Stimulated activated CD4-positive, alpha-beta T cell treated with anti-CD3 and anti-CD28 coated beads, Interleukin-4, amount 100 ng/mL, for 24 hours (primary cell): Measurements from ENCODE around the gene PIM3.
"Not testable (repeated sequence)": the region's sequence is repeated elsewhere in the genome, so short reads cannot be mapped to it uniquely, and the experiment has no call there.

Experiments used
- DNase-seq: peaks from one replicate; pipeline ENCODE4 v3.0.0-alpha.2; 2020

PIM3 gene

DNA sequence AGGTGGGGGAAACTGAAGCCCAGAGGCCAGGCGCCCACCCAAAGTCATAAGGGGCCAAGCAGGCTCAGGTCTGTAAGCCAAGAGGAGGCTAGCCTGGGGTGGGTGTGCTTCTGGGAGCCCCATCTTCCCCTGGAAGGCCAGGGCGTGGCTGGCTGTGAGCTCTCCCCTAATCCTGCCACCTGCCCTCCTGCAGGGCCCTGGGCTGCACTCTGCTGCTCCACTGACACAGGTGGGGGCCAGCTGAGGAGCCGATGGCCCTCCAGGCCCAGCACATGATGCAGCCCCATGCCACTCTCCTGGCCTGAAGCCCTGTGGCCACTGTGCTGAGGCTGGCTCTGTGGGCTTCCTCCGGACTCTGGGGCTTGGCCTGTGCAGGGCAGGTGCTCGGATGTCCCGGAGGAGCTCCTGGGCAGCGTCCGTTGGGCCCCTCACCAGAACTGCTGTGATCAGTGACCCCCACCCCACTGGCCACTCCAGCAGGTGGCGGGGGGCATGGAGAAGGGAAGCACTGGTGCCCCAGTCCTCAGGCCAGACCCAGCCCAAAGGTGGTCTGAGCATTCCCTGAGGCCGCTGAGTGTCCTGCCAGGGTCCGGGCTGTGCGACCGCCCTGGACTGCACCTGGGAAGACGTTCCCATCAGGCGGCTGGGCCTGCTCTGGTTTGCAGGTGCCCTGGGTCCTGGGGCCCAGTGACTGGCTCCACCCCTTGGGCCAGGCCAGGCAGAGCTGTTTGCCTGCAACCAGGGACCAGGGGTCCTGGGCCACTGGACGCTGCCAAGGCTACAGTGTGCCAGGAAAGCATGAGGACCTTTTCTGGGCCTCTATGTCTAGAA lies 8.5 kb downstream of the PIM3 start:
- peak; percentile 9 for DNase-seq

- DNase-seq: peak; percentile 6
Observed at GRCh38 chr22:49969751-49970527, 9.4 kb downstream of the PIM3 start.

DNA sequence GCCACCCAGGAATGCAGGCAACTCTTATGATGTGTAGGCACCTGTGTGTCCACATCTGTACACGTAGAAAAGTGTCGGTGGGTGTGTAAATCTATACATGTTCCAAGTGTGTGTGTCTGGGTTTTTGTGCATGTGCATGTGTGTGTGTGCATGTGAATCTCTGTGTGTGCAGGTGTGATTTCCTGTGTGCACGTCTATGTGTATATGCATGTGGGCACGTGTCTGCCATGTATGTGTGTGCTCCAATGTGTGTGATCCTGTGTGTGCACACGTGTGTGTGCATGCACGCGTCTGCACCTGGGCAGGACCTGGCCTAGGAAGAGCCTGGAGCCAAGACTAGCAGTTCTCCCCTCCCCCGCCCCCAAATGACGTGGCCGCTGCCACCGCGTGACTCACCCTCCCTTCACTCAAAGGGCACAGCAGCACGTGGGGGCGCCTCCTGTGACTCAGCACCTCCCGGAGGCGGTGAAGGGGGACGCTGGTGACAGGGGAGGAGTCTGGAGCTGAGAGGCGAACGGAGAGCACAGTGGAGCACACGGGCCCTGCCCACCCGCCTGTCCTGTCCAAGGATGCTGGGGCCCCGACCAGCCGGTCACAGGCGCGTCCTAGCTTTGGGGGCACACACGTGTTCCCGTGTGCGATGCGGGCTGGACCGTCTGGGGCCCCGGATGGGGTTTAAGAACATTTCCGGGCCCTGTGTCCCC lies 10.1 kb downstream of the PIM3 start:
- peak; percentile 98 for DNase-seq

GRCh38 chr22:49971232-49972162 lies 10.9 kb downstream of the PIM3 start:
- DNase-seq: peak; percentile 74

DNA sequence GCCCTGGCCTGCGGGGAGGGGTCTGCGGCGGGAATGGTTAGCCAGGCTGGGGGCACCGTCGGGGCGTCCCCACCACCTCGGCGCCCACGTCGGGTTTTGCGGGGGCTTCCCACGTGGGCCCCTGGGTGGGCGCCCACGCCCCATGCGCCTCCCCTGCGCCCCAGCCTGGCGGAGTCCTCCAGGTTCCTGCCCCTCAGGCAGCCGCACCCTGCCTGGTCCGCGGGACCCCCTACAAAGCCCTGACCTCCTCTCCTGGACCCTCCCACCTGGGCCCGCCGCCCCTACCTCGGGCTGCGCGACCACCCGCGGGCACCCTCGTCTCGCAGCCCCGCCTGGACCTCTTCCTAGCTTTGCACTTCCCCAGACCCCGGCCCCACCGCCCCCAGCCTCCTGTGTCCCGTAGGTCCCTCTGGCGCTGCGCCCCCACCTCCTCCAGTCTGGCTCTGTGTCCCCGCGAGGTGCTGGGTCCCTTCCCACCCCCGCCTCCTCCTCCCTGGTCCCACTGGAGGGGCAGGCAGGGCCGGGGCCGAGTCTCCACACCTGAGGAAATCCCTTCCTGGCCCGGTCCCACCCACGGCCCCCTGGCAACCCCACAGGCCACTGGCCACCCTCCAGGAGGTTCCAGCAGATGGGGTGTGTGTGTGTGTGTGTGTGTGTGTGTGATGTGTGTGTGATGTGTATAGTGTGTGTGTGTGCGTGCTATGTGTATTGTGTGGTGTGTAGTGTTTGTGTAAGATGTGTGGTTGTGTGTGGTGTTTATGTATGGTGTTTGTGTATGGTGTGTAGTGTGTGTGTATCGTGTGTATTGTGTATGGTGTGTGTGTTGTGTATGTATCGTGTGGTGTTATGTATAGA lies 11.8 kb downstream of the PIM3 start:
- peak; percentile 18 for DNase-seq

GRCh38 chr22:49973018-49973961 lies 12.7 kb downstream of the PIM3 start:
- no peak for DNase-seq

DNA sequence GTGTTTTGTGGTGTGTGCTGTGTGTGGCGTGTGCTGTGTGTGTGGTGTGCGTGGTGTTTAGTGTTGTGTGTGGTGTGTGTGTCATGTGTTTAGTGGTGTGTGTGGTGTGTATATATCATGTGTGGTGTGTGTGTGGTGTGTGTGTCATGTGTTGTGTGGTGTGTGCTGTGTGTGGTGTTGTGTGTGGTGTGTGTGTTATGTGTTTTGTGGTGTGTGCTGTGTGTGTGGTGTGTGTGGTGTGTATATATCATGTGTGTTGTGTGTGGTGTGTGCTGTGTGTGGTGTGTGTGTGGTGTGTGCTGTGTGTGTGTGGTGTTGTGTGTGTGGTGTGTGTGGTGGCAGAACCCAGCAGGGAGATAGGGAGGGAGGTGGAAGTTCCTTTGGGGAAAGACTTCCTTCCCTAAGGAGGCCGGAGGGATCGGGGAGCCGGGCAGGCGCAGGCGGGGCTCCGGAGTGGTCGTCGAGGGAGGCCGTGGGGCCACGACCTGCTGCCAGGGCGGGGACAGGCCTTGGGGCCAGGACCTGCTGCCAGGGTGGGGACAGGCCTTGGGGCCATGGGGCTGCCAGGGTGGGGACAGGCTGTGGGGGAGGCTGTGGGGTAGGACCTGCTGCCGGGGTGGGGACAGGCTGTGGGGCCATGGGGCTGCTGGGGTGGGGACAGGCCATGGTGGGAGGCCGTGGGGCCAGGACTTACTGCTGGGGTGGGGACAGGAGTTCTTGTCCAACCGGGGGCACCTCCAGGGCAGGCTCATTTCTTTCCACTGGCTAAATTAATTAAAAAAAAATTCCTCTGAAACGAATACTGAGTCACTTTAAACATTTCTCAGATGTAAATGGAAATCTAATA lies 15.2 kb downstream of the PIM3 start:
- peak; percentile 62 for DNase-seq

DNA sequence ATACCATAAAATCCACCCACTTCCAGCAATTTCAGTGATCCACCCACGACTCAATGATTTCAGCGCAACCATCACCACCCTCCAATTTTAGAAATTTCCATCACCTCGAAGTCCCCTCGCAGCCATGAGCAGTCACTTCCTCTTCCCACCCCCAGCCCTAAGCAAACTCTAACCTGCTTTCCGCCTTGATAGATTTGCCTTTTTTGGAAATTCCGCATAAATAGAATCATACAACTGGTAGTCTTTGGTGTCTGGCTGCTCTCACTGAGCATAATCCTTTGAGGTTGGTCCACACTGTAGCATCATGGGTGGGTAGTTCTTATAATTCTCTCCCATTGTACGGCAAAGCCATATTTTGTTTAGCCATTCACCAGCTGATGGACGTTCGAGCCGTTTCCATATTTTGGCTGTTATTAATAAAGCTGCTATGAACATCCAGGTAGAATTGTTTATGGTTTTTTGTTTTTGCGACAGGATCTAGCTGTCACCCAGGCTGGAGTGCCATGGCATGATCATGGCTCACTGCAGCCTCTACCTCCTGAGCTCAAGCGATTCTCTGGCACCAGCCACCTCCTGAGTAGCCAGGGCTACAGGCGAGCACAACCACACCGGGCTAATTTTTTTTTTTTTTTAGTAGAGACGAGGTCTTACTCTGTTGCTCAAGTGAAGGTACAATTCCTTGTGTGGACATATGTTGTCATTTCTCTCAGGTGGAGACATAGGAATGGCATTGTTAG lies 16.0 kb downstream of the PIM3 start:
- DNase-seq: peak; percentile 75

DNA sequence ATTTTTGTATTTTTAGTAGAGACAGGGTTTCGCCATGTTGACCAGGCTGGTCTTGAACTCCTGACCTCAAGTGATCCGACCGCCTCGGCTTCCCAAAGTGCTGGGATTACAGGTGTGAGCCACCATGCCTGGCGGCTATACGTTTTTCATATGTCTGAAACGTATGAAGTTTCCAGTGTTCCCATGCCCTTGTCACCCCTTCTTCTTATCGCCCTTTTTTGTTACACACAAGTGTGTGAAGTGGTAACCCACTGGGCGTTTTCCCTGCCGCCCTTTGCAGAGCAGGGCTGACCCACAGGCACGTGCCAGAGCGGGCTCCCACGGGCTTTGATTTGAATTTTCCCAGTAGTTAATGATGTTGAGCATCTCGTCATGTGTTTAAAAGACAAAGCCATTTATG lies 17.0 kb downstream of the PIM3 start:
- DNase-seq: no peak

- DNase-seq: peak; percentile 58
Observed at GRCh38 chr22:49979587-49980264, 19.2 kb downstream of the PIM3 start.

DNA sequence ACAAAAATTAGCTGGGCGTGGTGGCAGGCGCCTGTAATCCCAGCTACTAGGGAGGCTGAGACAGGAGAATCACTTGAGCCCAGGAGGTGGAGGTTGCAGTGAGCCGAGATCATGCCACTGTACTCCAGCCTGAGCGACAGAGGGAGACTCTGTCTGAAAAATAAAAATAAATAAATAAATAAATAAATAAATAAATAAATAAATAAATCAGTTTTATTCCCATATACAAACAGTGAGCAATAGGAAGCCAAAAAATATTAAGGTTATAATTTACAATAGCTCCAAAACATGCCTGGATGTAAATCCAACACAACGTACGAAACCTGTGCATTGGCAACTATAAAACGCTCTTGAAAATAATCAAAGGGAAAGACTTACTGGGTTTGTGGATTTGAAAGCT lies 21.2 kb downstream of the PIM3 start:
- not testable (repeated sequence) for DNase-seq

DNA sequence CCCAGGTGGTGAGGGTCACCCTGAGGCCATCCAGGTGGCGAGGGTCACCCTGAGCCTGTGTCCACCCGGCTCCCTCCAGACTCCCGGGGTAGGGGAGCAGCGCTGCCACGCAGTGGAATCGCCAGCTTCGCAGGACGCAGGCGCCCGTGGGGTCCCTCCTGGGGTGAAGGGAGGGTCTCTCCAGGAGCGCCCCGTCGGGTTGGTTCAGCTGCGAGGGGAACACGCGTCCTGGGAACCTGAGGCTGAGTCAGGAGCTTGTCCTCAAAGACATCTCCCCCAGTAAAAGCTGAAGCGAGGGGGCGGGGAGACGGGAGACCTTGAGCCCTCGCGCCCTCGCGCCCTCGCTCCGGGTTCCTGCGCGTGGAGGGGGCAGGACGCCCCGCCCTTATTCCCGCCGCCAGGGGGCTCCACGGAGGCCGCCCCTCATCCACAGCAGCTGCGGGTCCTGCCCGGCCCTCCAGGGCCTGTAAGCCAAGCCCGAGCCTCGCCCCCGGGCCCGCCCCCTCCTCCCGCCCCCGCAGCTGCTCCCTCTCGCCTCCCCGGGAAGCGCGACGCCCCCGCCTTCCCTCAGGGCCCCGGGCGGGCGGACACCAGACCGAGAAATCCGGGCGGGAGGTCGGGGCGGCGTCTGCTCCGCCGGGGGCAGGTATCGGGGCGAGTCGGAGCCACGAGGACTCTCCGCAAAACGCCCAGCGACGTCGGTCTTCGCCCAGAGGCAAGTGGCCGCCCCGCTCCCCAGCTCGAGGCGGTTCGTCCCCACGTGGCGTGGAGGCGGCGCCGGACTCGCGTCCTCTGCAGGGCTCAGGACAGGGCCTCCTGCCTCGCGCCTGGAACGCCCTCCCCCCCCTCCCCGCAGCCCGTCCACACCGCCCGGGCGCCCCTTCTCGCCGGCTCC lies 22.8 kb downstream of the PIM3 start:
- no peak for DNase-seq

- no peak for DNase-seq
Observed at GRCh38 chr22:49986325-49986724, 25.8 kb downstream of the PIM3 start.

DNA sequence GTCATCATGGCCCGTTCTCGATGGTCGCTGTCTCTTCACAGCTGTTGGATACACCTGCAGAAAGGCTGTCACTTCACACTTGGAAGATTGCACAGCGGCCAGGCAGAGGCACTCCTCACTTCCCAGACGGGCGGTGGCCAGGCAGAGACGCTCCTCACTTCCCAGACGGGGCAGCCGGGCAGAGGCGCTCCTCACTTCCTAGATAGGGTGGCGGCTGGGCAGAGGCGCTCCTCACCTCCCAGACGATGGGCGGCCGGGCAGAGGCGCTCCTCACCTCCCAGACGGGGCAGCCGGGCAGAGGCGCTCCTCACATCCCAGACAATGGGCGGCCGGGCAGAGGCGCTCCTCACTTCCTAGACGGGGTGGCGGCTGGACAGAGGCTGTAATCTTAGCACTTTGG lies 29.3 kb downstream of the PIM3 start:
- not testable (repeated sequence) for DNase-seq

DNA sequence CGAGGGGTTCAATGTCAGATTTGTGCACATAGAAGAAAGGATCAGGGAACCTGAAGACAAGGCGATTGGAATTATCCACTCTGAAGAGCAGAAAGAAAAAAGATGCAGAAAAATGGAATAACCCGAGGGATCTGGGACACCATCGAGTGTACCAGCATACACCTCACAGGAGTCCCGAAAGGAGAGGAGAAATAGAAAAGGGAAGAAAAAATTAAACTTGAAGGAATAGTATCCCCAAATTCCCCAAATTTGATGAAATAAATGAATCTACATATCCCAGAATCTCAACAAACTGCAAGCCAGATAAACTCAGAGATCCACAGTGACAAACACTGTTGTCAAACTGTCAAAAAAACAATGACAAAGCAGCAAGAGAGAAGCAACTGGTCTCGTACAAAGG lies 30.6 kb downstream of the PIM3 start:
- no peak for DNase-seq

DNA sequence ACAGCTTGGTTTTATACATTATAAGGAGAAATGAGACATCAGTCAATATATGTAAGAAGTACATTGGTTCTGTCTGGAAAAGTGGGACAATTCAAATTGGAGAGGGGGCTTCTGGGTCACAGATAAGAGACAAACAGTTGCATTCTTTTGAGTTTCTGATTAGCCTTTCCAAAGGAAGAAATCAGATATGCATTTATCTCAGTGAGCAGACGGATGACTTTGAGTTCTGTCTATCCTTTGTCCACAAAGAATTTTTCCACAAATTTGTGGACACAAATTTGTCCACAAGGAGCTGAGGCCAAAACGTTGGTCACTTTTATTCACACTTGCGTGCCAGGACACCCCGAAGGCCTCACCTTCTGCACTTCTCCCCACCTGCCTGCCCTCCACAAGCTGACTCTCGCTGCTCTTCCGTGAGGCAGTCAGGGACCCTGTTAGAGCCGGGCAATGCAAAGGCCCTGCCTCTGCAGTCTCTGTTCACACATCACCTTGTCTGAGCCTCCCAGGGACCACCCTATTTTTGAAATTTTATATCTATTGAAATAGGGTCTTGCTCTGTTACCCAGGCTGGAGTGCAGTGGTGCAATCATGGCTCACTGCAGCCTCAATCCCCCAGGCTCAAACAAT lies 31.4 kb downstream of the PIM3 start:
- DNase-seq: no peak
